Measurements from ENCODE around the gene BBLN.

GRCh38 chr9:128128836-128129590 lies 31.1 kb upstream of the BBLN start:
- TF ChIP-seq CTCF (IDR thresholded peaks at IDR 0.05 in 4 of 5, conservative IDR thresholded peaks at IDR 0.05 in 1 of 5) = no peak
- TF ChIP-seq POLR2A (IDR thresholded peaks at IDR 0.05) = no peak
